B cell (primary cell): ENCODE measurements around the gene ADM5. TPM values are rescaled to one million over a fixed set of nuclear protein-coding genes. Genes with fewer than 3 reads are reported as not detected.

Experiments used
- ATAC-seq: fragments of 200-7000 bp; cut with Tn5 transposase; one replicate; pipeline ENCODE4 v1.10.0; 2021; ENCODE audit warnings: low read depth, mild to moderate bottlenecking, moderate number of reproducible peaks, moderate library complexity
- CTCF ChIA-PET: fragments of 350-600 bp; sonication (Branson Sonifier 250); formaldehyde crosslinking; loops from one replicate; lab custom pipeline; 2021; ENCODE audit warnings: antibody characterized with exemption, inconsistent platforms; lab: Charles Lee
- POLR2A ChIA-PET: fragments of 350-600 bp; sonication (Branson Sonifier 250); formaldehyde crosslinking; loops from one replicate; lab custom pipeline; 2021; ENCODE audit warnings: antibody characterized with exemption; lab: Charles Lee
- DNase-seq: peaks from one replicate; pipeline ENCODE4 v3.0.0; 2013
- H2AFZ ChIP-seq: 2 replicates; pipeline ENCODE4 v1.6.1; 2012; ENCODE audit warnings: mild to moderate bottlenecking, low read depth, low read length; ENCODE audit not compliant: insufficient read depth, poor library complexity, severe bottlenecking
- H3K27ac ChIP-seq, 2 donors: 1 replicate in 1 of 2; 2 replicates in 1 of 2; pipeline ENCODE4 v1.5.1; 2012 to 2013; ENCODE audit warnings: low read length in 2 of 2, mild to moderate bottlenecking in 2 of 2, moderate library complexity in 1 of 2
- H3K27me3 ChIP-seq, 4 experiments: fragments of 200-600 bp in 1 of 4; sonication (generic) in 1 of 4; replicated peaks in 1 of 4; 1 replicate in 2 of 4; 2 replicates in 2 of 4; pipeline versions ENCODE4 v1.6.1 to v1.7.0; 2013 to 2016; ENCODE audit warnings: low read length in 3 of 4, mild to moderate bottlenecking in 2 of 4, mixed read lengths in 1 of 4, moderate library complexity in 1 of 4; ENCODE audit not compliant: insufficient read depth in 4 of 4, control insufficient read depth in 3 of 4; ENCODE audit errors: control extremely low read depth in 1 of 4
- H3K36me3 ChIP-seq, 2 experiments: replicated peaks in 1 of 2; 1 replicate in 1 of 2; 2 replicates in 1 of 2; pipeline versions ENCODE4 v1.6.1 to v1.7.1; 2013; ENCODE audit warnings: low read length in 1 of 2; ENCODE audit not compliant: insufficient read depth in 2 of 2, control insufficient read depth in 1 of 2; ENCODE audit errors: control extremely low read depth in 1 of 2, extremely low read depth in 1 of 2
- H3K4me1 ChIP-seq, 2 donors: fragments of 200-600 bp in 1 of 2; sonication (generic) in 1 of 2; 1 replicate in 1 of 2; 2 replicates in 1 of 2; pipeline versions ENCODE4 v1.5.1 to v1.6.1; 2013 to 2017; ENCODE audit warnings: low read length in 2 of 2; ENCODE audit not compliant: control insufficient read depth in 2 of 2, insufficient read depth in 2 of 2
- H3K4me2 ChIP-seq: replicated peaks from 2 replicates; pipeline ENCODE3; 2012; ENCODE audit warnings: mild to moderate bottlenecking, low read depth, low read length; ENCODE audit not compliant: poor library complexity, severe bottlenecking
- H3K4me3 ChIP-seq, 5 experiments: fragments of 200-600 bp in 1 of 5; sonication (generic) in 1 of 5; 1 replicate in 3 of 5; 2 replicates in 2 of 5; pipeline versions ENCODE4 v1.5.1 to v1.7.0; 2011 to 2016; ENCODE audit warnings: low read length in 4 of 5, mild to moderate bottlenecking in 4 of 5, low read depth in 2 of 5, control low read depth in 1 of 5, moderate library complexity in 1 of 5; ENCODE audit not compliant: insufficient read depth in 1 of 5; ENCODE audit errors: control extremely low read depth in 1 of 5, extremely low read depth in 1 of 5
- H3K79me2 ChIP-seq: fragments of 200-600 bp; sonication (generic); one replicate; pipeline ENCODE4 v1.6.0; 2016; ENCODE audit warnings: low read length; ENCODE audit not compliant: control insufficient read depth, insufficient read depth
- H3K9ac ChIP-seq: fragments of 200-600 bp; sonication (generic); 2 replicates; pipeline ENCODE4 v1.6.1; 2017; ENCODE audit warnings: mild to moderate bottlenecking, low read length, moderate library complexity
- H3K9me3 ChIP-seq, 3 donors: one replicate each; pipeline versions ENCODE4 v1.6.1 to v1.7.1; 2013; ENCODE audit warnings: low read length in 2 of 3; ENCODE audit not compliant: control insufficient read depth in 2 of 3, insufficient read depth in 1 of 3; ENCODE audit errors: control extremely low read depth in 1 of 3
- H4K20me1 ChIP-seq: 2 replicates; pipeline ENCODE4 v1.6.0; 2012; ENCODE audit warnings: mild to moderate bottlenecking, low read length; ENCODE audit not compliant: insufficient read depth, control insufficient read depth, poor library complexity, severe bottlenecking
- H3K27ac Mint-ChIP-seq: one replicate; pipeline ENCODE4 v1.8.0; 2021; ENCODE audit warnings: mixed read lengths
- H3K27me3 Mint-ChIP-seq: one replicate; pipeline ENCODE4 v1.8.0; 2021; ENCODE audit warnings: mixed read lengths
- H3K4me1 Mint-ChIP-seq: one replicate; pipeline ENCODE4 v1.8.0; 2021; ENCODE audit warnings: mixed read lengths
- H3K4me3 Mint-ChIP-seq: one replicate; pipeline ENCODE4 v1.8.0; 2021; ENCODE audit warnings: mixed read lengths
- H3K9me3 Mint-ChIP-seq: one replicate; pipeline ENCODE4 v1.8.0; 2022; ENCODE audit warnings: mixed read lengths; ENCODE audit not compliant: insufficient read depth
- EZH2 ChIP-seq: IDR thresholded peaks from 2 replicates; pipeline ENCODE4 v1.6.1; 2012; ENCODE audit warnings: borderline replicate concordance, low read depth, mild to moderate bottlenecking, moderate library complexity, low read length; ENCODE audit not compliant: insufficient read depth, poor library complexity, severe bottlenecking
- WGBS: methylation state at CpG from one replicate; pipeline ENCODE4 v1.1.5; 2013; ENCODE audit warnings: missing lambda C conversion rate; ENCODE audit not compliant: insufficient coverage; 5-methylcytosine and 5-hydroxymethylcytosine counted together
- intact Hi-C: fragments of 100-400 bp; cut with micrococcal nuclease; formaldehyde crosslinking; loops from one replicate; pipeline ENCODE4 v1.10.0; 2022
- polyA plus RNA-seq: library from polyadenylated mRNA; depleted of rRNA; stranded (reverse); fragments of >200 nt; gene quantifications from 2 replicates; pipeline ENCODE4 v1.2.3, GENCODE V29; 2012
- total RNA-seq, 2 donors: library from RNA; stranded (reverse); fragments of 120-200 nt in 1 of 2; gene quantifications; 1 replicate in 1 of 2; 2 replicates in 1 of 2; pipeline versions ENCODE4 v1.2.3 to v1.2.4, GENCODE V29; 2013 to 2022
- TF ChIP-seq, protein P1 (sequence below): fragments of 200-600 bp; IDR thresholded peaks from one replicate; pipeline ENCODE4 v1.8.0; 2022; ENCODE audit warnings: antibody characterized with exemption, mild to moderate bottlenecking

ADM5 gene
- total and polyA plus RNA-seq, 2 donors (not counting 1 experiment from before 2014, with no cell fraction given), result 5.6 to 8.4 TPM

DNA sequence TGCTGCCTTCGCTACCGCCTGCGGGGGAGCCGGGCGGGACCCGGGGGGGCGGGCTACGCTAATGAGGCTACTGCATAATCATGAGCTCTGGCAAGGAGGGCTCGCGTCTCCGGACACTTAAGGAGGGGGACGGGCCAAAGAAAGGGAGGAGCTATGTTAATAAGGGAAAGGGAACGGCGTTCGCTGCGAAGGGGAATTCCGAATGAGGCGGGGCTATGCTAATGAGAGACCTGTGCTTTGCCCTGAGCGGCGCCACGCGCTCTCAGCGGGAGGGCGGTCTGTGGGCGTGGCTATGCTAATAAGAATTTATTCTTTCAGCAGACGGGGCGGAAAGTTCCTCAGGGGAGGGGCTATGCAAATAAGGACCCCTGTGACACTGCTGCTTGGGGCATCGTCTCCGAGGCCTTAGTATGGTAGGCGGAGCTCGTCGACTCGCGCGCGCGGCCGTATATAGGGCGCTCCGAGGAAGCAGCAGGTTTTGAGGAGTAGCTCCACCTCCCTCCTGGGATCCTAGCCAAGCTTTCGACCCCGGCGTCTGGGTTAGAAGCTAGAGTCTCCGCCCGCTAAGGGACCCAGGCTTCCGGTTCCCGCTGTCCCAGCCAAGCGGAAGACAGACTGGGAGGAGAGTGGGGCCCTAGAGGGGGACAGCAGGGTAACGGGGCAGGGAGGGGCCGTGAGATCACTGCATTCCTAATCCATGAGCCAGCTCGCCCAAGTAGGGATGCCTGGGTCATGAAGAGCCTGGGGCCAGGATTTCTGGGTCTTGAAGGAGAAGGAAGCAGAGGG is 49.1 kb upstream of the ADM5 start, which contains the start of gene RRAS:
RRAS (minus strand) TSS at position 31 of the 786 bp plus-strand sequence. CDS start 45 bp downstream, outside the sequence.
- H2AFZ ChIP-seq, result peak within 1 kb of the TSS; percentile 73
- intact Hi-C loops, result loop anchor here (1.0 to 2.0 kb wide), 8 partner anchors 25 to 1276 kb away; partner anchors contain the start of genes BCL2L12, IRF3, NOSIP and PNKP
- ChIA-PET CTCF (interaction anchor here (0.6 to 2.3 kb wide), 13 partner anchors 24 to 249 kb away, joined by 3 to 10 read pairs (median 4); partner anchors contain the start of genes BCL2L12, IRF3, PRMT1 and RPS11), POLR2A (interaction anchor here (0.5 to 3.4 kb wide), 17 partner anchors 14 to 1306 kb away, joined by 3 to 53 read pairs (median 4); partner anchors contain the start of genes ALDH16A1, BCL2L12, IRF3 and NOSIP)
- peak within 1 kb of the TSS; percentile 98 for H3K4me2 ChIP-seq
- Mint-ChIP-seq H3K4me3 (peak within 1 kb of the TSS; percentile 95), H3K27me3 (no peaks in the 10 kb centered on the region), H3K27ac (peak within 1 kb of the TSS; percentile 95), H3K4me1 (peaks cover 53% of the 10 kb centered on the region), H3K9me3 (no peaks in the 10 kb centered on the region)
- H3K27me3 ChIP-seq, result no peaks in the 10 kb centered on the region
- H3K27ac ChIP-seq, result peak within 1 kb of the TSS; percentile 91 to 96
- ATAC-seq, result peak; percentile 69
- peak within 1 kb of the TSS; percentile 83 for H3K9ac ChIP-seq
- H3K4me1 ChIP-seq, result peaks cover 37 to 55% of the 10 kb centered on the region in 2 donors
- H3K9me3 ChIP-seq, result no peaks in the 10 kb centered on the region
- TF ChIP-seq, protein P1, sequence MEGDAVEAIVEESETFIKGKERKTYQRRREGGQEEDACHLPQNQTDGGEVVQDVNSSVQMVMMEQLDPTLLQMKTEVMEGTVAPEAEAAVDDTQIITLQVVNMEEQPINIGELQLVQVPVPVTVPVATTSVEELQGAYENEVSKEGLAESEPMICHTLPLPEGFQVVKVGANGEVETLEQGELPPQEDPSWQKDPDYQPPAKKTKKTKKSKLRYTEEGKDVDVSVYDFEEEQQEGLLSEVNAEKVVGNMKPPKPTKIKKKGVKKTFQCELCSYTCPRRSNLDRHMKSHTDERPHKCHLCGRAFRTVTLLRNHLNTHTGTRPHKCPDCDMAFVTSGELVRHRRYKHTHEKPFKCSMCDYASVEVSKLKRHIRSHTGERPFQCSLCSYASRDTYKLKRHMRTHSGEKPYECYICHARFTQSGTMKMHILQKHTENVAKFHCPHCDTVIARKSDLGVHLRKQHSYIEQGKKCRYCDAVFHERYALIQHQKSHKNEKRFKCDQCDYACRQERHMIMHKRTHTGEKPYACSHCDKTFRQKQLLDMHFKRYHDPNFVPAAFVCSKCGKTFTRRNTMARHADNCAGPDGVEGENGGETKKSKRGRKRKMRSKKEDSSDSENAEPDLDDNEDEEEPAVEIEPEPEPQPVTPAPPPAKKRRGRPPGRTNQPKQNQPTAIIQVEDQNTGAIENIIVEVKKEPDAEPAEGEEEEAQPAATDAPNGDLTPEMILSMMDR, result no peak
- no peak for TF ChIP-seq EZH2
- DNase-seq, result peak; percentile 100
- peaks cover 14% of the 10 kb centered on the region for H4K20me1 ChIP-seq
- under 1% methylated on average over 51 of the region's 51 CpGs for WGBS
- peak within 1 kb of the TSS; percentile 35 to 97 (median 80) for H3K4me3 ChIP-seq
- H3K36me3 ChIP-seq, result peaks cover 0 to 5% of the 10 kb centered on the region in 2 experiments
- H3K79me2 ChIP-seq, result peaks cover 45% of the 10 kb centered on the region
